ENCODE results near the gene RFX2. TPM values are rescaled to one million over a fixed set of nuclear protein-coding genes. Genes with fewer than 3 reads are reported as not detected.

RFX2 gene
- total RNA-seq, 4 donors from 2014 or later: 12.6 to 17.3 (median 15.0) TPM

DNA sequence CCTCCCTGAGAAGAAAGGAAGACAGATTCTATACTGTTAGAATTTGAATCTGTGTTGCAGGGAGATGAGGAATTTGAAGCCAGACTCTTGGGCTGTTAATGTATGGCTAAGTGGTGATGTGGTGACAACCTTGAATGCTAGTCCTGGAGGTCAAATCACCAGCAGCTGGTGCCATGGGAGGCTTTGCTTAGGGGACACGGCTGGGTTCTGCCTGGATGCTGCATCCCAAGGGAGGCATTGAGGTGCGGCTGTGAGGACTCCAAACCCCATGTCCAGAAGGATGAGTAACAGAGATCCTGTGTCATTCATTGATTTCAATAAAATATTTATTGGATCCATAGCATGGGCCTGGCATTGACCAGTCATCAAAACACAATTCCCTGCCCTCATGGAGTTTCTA is 42.3 kb downstream of the RFX2 start:
- Histone ChIP-seq H3K4me3 (no peak overlapping the region), H3K27ac (peak overlapping the region in 2 of 4 donors; percentile 75 to 88), H3K4me1 (peaks cover 6 to 60% (median 23%) of the 10 kb centered on the region in 4 donors), H3K9me3 (no peaks in the 10 kb centered on the region), H3K27me3 (no peaks in the 10 kb centered on the region), H3K36me3 (no peaks in the 10 kb centered on the region)
- no peak for DNase-seq (ENCODE audit: low spot score in 2 of 2)
- 86 to 91% methylated on average over 2 of the region's 2 CpGs for WGBS, 2 donors
- TF ChIP-seq EP300 (IDR thresholded peaks at IDR 0.05) (no peak), POLR2A (IDR thresholded peaks at IDR 0.05) (no peak)
- TF ChIP-seq, protein P1, sequence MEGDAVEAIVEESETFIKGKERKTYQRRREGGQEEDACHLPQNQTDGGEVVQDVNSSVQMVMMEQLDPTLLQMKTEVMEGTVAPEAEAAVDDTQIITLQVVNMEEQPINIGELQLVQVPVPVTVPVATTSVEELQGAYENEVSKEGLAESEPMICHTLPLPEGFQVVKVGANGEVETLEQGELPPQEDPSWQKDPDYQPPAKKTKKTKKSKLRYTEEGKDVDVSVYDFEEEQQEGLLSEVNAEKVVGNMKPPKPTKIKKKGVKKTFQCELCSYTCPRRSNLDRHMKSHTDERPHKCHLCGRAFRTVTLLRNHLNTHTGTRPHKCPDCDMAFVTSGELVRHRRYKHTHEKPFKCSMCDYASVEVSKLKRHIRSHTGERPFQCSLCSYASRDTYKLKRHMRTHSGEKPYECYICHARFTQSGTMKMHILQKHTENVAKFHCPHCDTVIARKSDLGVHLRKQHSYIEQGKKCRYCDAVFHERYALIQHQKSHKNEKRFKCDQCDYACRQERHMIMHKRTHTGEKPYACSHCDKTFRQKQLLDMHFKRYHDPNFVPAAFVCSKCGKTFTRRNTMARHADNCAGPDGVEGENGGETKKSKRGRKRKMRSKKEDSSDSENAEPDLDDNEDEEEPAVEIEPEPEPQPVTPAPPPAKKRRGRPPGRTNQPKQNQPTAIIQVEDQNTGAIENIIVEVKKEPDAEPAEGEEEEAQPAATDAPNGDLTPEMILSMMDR (IDR thresholded peaks at IDR 0.05): no peak

DNA sequence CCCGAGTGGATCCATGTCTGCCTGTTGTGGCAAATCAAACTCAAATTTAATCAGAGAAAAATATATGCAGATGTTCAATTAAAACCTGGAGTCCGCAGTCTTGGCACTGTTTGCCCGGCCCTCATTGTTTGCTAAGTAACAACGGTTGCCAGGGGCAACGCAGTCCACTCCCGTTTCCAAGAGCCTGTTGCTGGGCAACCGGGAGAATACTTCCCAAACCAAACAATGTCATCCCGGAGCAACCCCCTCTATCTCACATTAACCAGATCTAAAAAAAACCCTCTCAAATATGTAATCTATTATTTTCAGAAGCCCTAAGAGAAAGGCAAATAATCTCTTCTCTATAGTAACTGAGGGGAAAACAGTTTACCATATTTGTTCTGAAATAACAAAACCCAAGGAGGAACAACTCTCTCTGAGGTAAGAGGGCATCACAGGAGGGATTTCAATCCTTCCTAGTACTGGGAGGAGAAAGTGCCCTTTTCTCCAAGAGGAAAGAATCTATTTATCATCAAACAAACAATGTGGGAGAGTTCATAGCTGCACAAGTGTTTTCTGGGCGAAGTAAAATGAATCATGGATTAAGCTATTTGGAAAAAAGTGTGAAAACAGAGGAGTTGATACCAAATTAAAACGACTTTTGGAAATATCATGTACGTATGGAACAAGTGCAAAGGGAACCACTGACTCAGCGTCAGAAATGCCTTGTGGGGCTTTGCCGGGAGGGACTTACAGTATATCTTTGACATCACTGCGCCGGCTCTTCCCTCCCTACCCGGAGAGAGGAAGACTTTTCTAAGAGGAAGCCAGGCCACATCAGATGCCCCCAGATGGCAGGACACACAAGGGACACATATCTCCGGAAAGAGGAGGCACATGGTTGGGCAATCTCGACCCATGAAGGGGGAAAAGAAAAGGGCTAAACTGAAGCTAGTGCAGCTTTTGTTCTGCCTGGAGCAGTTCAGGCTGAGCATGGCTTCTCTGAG is 43.3 kb downstream of the RFX2 start:
- no peak for TF ChIP-seq POLR2A (IDR thresholded peaks at IDR 0.05)
- peak in 1 of 2 donors; percentile 28 for TF ChIP-seq EP300 (IDR thresholded peaks at IDR 0.05)
- peaks cover 6 to 65% (median 25%) of the 10 kb centered on the region in 4 donors for H3K4me1 ChIP-seq
- peak overlapping the region; percentile 22 to 88 (median 70) for H3K27ac ChIP-seq
- WGBS, 2 donors: 8 to 11% methylated on average over 18 of the region's 18 CpGs
- DNase-seq (ENCODE audit: low spot score in 2 of 2): peak; percentile 85 to 88
- H3K9me3 ChIP-seq: no peaks in the 10 kb centered on the region
- no peaks in the 10 kb centered on the region for H3K36me3 ChIP-seq
- H3K27me3 ChIP-seq: no peaks in the 10 kb centered on the region
- H3K4me3 ChIP-seq: no peak overlapping the region

DNA sequence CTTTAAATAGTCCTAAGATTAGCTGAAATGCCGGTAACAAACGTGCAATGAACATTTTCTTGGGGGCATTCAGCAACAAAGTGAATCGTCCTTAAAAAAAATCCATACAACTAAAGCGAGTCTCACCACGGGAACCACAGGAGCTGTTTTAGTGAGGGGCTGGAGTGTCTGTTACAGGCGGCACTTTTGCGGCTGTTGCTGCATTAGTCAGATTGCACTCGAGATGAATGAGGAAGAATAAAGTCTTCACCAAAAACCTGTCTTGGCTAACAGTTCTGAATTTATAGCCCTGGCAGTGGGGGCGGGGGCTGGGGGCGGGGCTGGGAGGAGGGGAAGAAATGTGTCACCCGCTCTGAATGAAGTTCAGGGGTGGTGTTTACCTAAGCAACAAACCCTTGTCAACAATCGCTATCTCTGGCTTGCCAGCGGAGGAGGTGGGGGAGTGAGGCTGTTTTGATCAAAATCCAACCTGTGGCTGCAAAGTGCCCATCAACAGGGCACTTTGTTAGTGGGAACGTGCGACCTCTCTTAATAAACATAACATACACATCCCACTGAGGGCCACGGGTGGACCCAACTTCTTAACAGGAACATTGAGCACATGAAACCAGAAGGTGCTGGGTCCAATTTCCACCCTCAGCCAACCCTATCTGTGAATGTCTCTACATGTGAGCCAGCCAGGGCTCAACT is 44.5 kb downstream of the RFX2 start:
- peaks cover 6 to 68% (median 29%) of the 10 kb centered on the region in 4 donors for H3K4me1 ChIP-seq
- no peaks in the 10 kb centered on the region for H3K9me3 ChIP-seq
- H3K27ac ChIP-seq: peak overlapping the region in 3 of 4 donors; percentile 62 to 88 (median 75)
- H3K4me3 ChIP-seq: no peak overlapping the region
- WGBS, 2 donors: 29 to 34% methylated on average over 16 of the region's 16 CpGs
- DNase-seq (ENCODE audit: low spot score in 2 of 2): no peak
- H3K36me3 ChIP-seq: no peaks in the 10 kb centered on the region
- no peaks in the 10 kb centered on the region for H3K27me3 ChIP-seq
- TF ChIP-seq POLR2A (IDR thresholded peaks at IDR 0.05): no peak
- TF ChIP-seq EP300 (IDR thresholded peaks at IDR 0.05): no peak
- TF ChIP-seq, protein P1 (IDR thresholded peaks at IDR 0.05): no peak

DNA sequence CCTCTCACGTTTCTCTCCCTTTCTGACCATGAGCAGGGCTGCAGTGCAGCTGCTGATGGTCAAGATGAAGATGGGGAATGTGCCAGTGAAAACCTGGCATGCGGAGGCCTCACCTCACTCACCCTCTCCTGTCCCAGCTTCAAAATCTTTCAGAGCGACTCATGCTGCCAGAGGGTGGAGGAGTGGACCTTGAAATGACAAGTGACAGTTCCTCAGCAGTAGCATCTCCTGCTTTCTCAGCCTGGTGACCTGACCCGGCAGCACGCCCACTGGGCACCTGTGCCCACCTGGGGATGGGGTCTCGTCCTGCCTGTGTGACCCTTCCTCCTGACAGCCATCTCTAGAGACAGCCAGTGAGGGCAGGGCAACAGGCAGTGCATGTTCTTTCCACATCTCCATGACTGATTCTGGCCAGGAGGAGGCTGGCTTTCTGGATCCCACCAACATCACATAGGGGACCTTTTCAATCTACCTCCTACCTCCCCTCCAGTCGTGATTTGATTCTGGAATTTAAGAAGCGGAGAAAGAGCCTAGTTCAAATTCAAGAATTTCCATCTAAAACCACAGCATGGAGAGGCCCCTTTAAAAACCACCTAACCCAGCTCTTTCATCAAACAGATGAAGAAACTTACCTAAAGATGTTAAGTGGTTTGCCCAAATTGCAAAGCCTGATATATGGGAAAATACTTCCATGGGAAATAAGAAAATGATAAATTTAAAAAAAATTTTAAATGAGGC is 45.8 kb downstream of the RFX2 start:
- no peak for DNase-seq (ENCODE audit: low spot score in 2 of 2)

More for the DNA sequence above, 45.8 kb downstream of the RFX2 start:
- Histone ChIP-seq H3K27ac (peak overlapping the region in 1 of 4 donors; percentile 32), H3K4me1 (peaks cover 6 to 73% (median 29%) of the 10 kb centered on the region in 4 donors), H3K36me3 (no peaks in the 10 kb centered on the region), H3K9me3 (no peaks in the 10 kb centered on the region), H3K27me3 (no peaks in the 10 kb centered on the region), H3K4me3 (no peak overlapping the region)
- WGBS, 2 donors: 90% methylated on average over 8 of the region's 8 CpGs
- TF ChIP-seq EP300 (IDR thresholded peaks at IDR 0.05): no peak
- TF ChIP-seq POLR2A (IDR thresholded peaks at IDR 0.05): no peak
- TF ChIP-seq, protein P1 (IDR thresholded peaks at IDR 0.05): no peak
